Liver (tissue), 9 donors: ENCODE measurements around the gene LDB3. TPM values are rescaled to one million over a fixed set of nuclear protein-coding genes. Genes with fewer than 3 reads are reported as not detected.

ENCODE experiments used
- DNase-seq: peaks from one replicate; pipeline ENCODE4 v3.0.0-alpha.2; 2017; ENCODE audit warnings: low spot score
- H3K27ac ChIP-seq, 2 donors: one replicate each; pipeline ENCODE4 v1.7.0; 2013; ENCODE audit warnings: inconsistent platforms in 2 of 2, low read length in 2 of 2, control low read depth in 1 of 2, low read depth in 1 of 2, mild to moderate bottlenecking in 1 of 2
- H3K27me3 ChIP-seq, 4 donors: one replicate each; pipeline versions ENCODE4 v1.6.1 to v1.7.0; 2013; ENCODE audit warnings: low read length in 3 of 4, inconsistent platforms in 1 of 4, mild to moderate bottlenecking in 1 of 4, moderate library complexity in 1 of 4; ENCODE audit not compliant: control insufficient read depth in 4 of 4, insufficient read depth in 4 of 4
- H3K36me3 ChIP-seq, 4 donors: one replicate each; pipeline versions ENCODE4 v1.6.1 to v1.7.0; 2013; ENCODE audit warnings: low read length in 3 of 4, mild to moderate bottlenecking in 3 of 4, low read depth in 1 of 4, moderate library complexity in 1 of 4; ENCODE audit not compliant: control insufficient read depth in 4 of 4, insufficient read depth in 3 of 4
- H3K4me1 ChIP-seq, 4 donors: one replicate each; pipeline versions ENCODE4 v1.6.1 to v1.7.0; 2013; ENCODE audit warnings: low read length in 3 of 4, mild to moderate bottlenecking in 3 of 4, moderate library complexity in 1 of 4; ENCODE audit not compliant: control insufficient read depth in 4 of 4, insufficient read depth in 4 of 4
- H3K4me3 ChIP-seq, 3 donors: one replicate each; pipeline versions ENCODE4 v1.6.1 to v1.7.0; 2013; ENCODE audit warnings: low read length in 3 of 3, control low read depth in 1 of 3, low read depth in 1 of 3, mild to moderate bottlenecking in 1 of 3
- H3K9ac ChIP-seq, 2 donors: one replicate each; pipeline ENCODE4 v1.7.0; 2013; ENCODE audit warnings: low read length in 2 of 2, mild to moderate bottlenecking in 2 of 2, moderate library complexity in 2 of 2, control low read depth in 1 of 2, low read depth in 1 of 2
- H3K9me3 ChIP-seq, 4 donors: one replicate each; pipeline versions ENCODE4 v1.6.1 to v1.7.0; 2013; ENCODE audit warnings: low read length in 3 of 4; ENCODE audit not compliant: control insufficient read depth in 4 of 4
- ATF3 ChIP-seq: IDR thresholded peaks from 2 replicates; pipeline ENCODE4 v1.6.1; 2016; ENCODE audit warnings: antibody characterized with exemption
- CTCF ChIP-seq: fragments of 150-350 bp; IDR thresholded peaks from 2 replicates; pipeline ENCODE4 v1.5.1; 2017; ENCODE audit warnings: improper control_type of control experiment, low read depth, low read length; ENCODE audit not compliant: missing input control
- EGR1 ChIP-seq, 2 donors: IDR thresholded peaks; 2 replicates each; pipeline ENCODE4 v1.6.1; 2016 to 2018; ENCODE audit warnings: antibody characterized with exemption in 2 of 2, low read depth in 2 of 2
- FOXA1 ChIP-seq: IDR thresholded peaks from 2 replicates; pipeline ENCODE4 v1.6.1; 2016; ENCODE audit warnings: antibody characterized with exemption
- FOXA2 ChIP-seq: IDR thresholded peaks from 2 replicates; pipeline ENCODE4 v1.6.1; 2016; ENCODE audit warnings: antibody characterized with exemption
- GABPA ChIP-seq, 2 donors: IDR thresholded peaks in 1 of 2; conservative IDR thresholded peaks in 1 of 2; 2 replicates each; pipeline ENCODE4 v1.6.1; 2016; ENCODE audit warnings: antibody characterized with exemption in 2 of 2, mild to moderate bottlenecking in 1 of 2, moderate library complexity in 1 of 2
- HNF4A ChIP-seq, 2 donors: conservative IDR thresholded peaks; 2 replicates each; pipeline ENCODE4 v1.6.1; 2016; ENCODE audit warnings: antibody characterized with exemption in 2 of 2, mild to moderate bottlenecking in 2 of 2
- HNF4G ChIP-seq: IDR thresholded peaks from 2 replicates; pipeline ENCODE4 v1.6.1; 2016; ENCODE audit warnings: antibody characterized with exemption
- JUND ChIP-seq, 2 donors: IDR thresholded peaks; 2 replicates each; pipeline ENCODE4 v1.6.1; 2016; ENCODE audit warnings: antibody characterized with exemption in 2 of 2
- MAX ChIP-seq: IDR thresholded peaks from 2 replicates; pipeline ENCODE4 v1.6.1; 2016; ENCODE audit warnings: antibody characterized with exemption
- NR2F2 ChIP-seq: IDR thresholded peaks from 2 replicates; pipeline ENCODE4 v1.6.1; 2016; ENCODE audit warnings: antibody characterized with exemption
- RAD21 ChIP-seq, 2 donors: IDR thresholded peaks; 2 replicates each; pipeline ENCODE4 v1.6.1; 2016; ENCODE audit warnings: antibody characterized with exemption in 2 of 2, mild to moderate bottlenecking in 2 of 2
- REST ChIP-seq: IDR thresholded peaks from 2 replicates; pipeline ENCODE4 v1.6.1; 2016; ENCODE audit warnings: antibody characterized with exemption, mild to moderate bottlenecking
- RXRA ChIP-seq, 2 donors: IDR thresholded peaks; 2 replicates each; pipeline ENCODE4 v1.6.1; 2017 to 2018; ENCODE audit warnings: antibody characterized with exemption in 2 of 2, mild to moderate bottlenecking in 1 of 2
- SP1 ChIP-seq: IDR thresholded peaks from 2 replicates; pipeline ENCODE4 v1.6.1; 2018; ENCODE audit warnings: antibody characterized with exemption, mild to moderate bottlenecking
- TAF1 ChIP-seq: conservative IDR thresholded peaks from 2 replicates; pipeline ENCODE4 v1.6.1; 2016; ENCODE audit warnings: antibody characterized with exemption, mild to moderate bottlenecking
- YY1 ChIP-seq: IDR thresholded peaks from 2 replicates; pipeline ENCODE4 v1.6.1; 2016; ENCODE audit warnings: antibody characterized with exemption, mild to moderate bottlenecking
- ZBTB33 ChIP-seq: IDR thresholded peaks from 2 replicates; pipeline ENCODE4 v1.6.1; 2016; ENCODE audit warnings: antibody characterized with exemption
- WGBS: extraction: QIAGEN DNeasy Blood & Tissue Kit; methylation state at CpG from one replicate; pipeline ENCODE4 v1.1.7; 2013; 5-methylcytosine and 5-hydroxymethylcytosine counted together
- polyA plus RNA-seq, 2 donors: library from polyadenylated mRNA; stranded (reverse) in 1 of 2; unstranded in 1 of 2; fragments of 200-250 nt in 1 of 2; fragments of >200 nt in 1 of 2; fragmentation: Nextera tagmentation in 1 of 2; extraction: Ambion mirVana in 1 of 2; gene quantifications; one replicate each; pipeline versions ENCODE4 v1.2.1 to v1.2.3, GENCODE V29; 2013 to 2015
- total RNA-seq, 2 donors: library from RNA; depleted of rRNA; stranded (reverse); fragments of >200 nt; gene quantifications; one replicate each; pipeline ENCODE4 v1.2.3, GENCODE V29; 2014
- donor health status: healthy.
- donor health status: healthy.
- donor health status: healthy.
- donor health status: healthy.
- donor health status: healthy.

LDB3 gene
- total and polyA plus RNA-seq, 4 donors: 0.09 to 0.42 (median 0.15) TPM; not detected in 1

- TF ChIP-seq SP1 (no peak), EGR1 (IDR thresholded peaks at IDR 0.05; ENCODE audit: low read depth in 2 of 2) (no peak), ZBTB33 (no peak), HNF4G (no peak), MAX (no peak), GABPA (IDR thresholded peaks at IDR 0.05 in 1 of 2, conservative IDR thresholded peaks at IDR 0.05 in 1 of 2) (no peak), RAD21 (IDR thresholded peaks at IDR 0.05) (no peak)
- H3K27ac ChIP-seq: no peak overlapping the region
- no peak overlapping the region for H3K9ac ChIP-seq
- no peak for DNase-seq
- H3K36me3 ChIP-seq: no peaks in the 10 kb centered on the region
- 100% methylated on average over 1 of the region's 1 CpG for WGBS
- H3K27me3 ChIP-seq: no peaks in the 10 kb centered on the region
- H3K4me1 ChIP-seq: peaks cover 8 to 22% (median 17%) of the 10 kb centered on the region in 4 donors
- H3K4me3 ChIP-seq: no peak overlapping the region
- H3K9me3 ChIP-seq: no peaks in the 10 kb centered on the region
Measured at GRCh38 chr10:86729677-86730076, 61.4 kb downstream of the LDB3 start.

GRCh38 chr10:86730227-86730626 is 61.9 kb downstream of the LDB3 start:
- H3K4me3 ChIP-seq: no peak overlapping the region
- peaks cover 8 to 22% (median 17%) of the 10 kb centered on the region in 4 donors for H3K4me1 ChIP-seq
- H3K9me3 ChIP-seq: no peaks in the 10 kb centered on the region
- no peak overlapping the region for H3K27ac ChIP-seq
- peak; percentile 69 for DNase-seq
- H3K27me3 ChIP-seq: no peaks in the 10 kb centered on the region
- TF ChIP-seq RAD21 (IDR thresholded peaks at IDR 0.05) (peak; percentile 21), MAX (no peak), ZBTB33 (no peak), FOXA2 (peak; percentile 35), HNF4A (conservative IDR thresholded peaks at IDR 0.05) (peak; percentile 62 to 72), CTCF (no peak), REST (no peak), EGR1 (IDR thresholded peaks at IDR 0.05; ENCODE audit: low read depth in 2 of 2) (no peak), HNF4G (no peak), JUND (IDR thresholded peaks at IDR 0.05) (peak; percentile 20 to 37), TAF1 (no peak), SP1 (peak; percentile 26), ATF3 (no peak), RXRA (IDR thresholded peaks at IDR 0.05) (peak; percentile 57 to 58), FOXA1 (no peak), YY1 (no peak), NR2F2 (peak; percentile 28), GABPA (IDR thresholded peaks at IDR 0.05 in 1 of 2, conservative IDR thresholded peaks at IDR 0.05 in 1 of 2) (no peak)
- 89% methylated on average over 1 of the region's 1 CpG for WGBS
- no peaks in the 10 kb centered on the region for H3K36me3 ChIP-seq
- H3K9ac ChIP-seq: no peak overlapping the region
